Ishikawa (cell line): ENCODE data around the gene JMJD8.
A peak's percentile ranks its signal among the peaks of the same experiment; 100 is the strongest.

Experiments
- CEBPB ChIP-seq: IDR thresholded peaks from 2 replicates; pipeline ENCODE4 v1.6.1; 2012
- CREB1 ChIP-seq: IDR thresholded peaks from 2 replicates; pipeline ENCODE4 v1.6.1; 2012; ENCODE audit warnings: low read depth
- EGR1 ChIP-seq: IDR thresholded peaks from 2 replicates; pipeline ENCODE4 v1.6.1; 2012
- EP300 ChIP-seq: IDR thresholded peaks from 2 replicates; pipeline ENCODE4 v1.6.1; 2012; ENCODE audit warnings: borderline replicate concordance
- FOXM1 ChIP-seq: IDR thresholded peaks from 2 replicates; pipeline ENCODE4 v1.6.1; 2012; ENCODE audit warnings: low read depth, borderline replicate concordance
- NFIC ChIP-seq: IDR thresholded peaks from 2 replicates; pipeline ENCODE4 v1.6.1; 2012
- RAD21 ChIP-seq: IDR thresholded peaks from 2 replicates; pipeline ENCODE4 v1.6.1; 2012; ENCODE audit warnings: low read depth
- TAF1 ChIP-seq: IDR thresholded peaks from 2 replicates; pipeline ENCODE4 v1.6.1; 2012; ENCODE audit warnings: low read depth, mild to moderate bottlenecking
- TCF12 ChIP-seq: IDR thresholded peaks from 2 replicates; pipeline ENCODE4 v1.6.1; 2012; ENCODE audit warnings: low read depth
- TEAD4 ChIP-seq: IDR thresholded peaks from 2 replicates; pipeline ENCODE4 v1.6.1; 2012
- YY1 ChIP-seq: IDR thresholded peaks from 2 replicates; pipeline ENCODE4 v1.6.1; 2012; ENCODE audit warnings: low read depth
- ZBTB7A ChIP-seq: IDR thresholded peaks from 2 replicates; pipeline ENCODE4 v1.6.1; 2012; ENCODE audit warnings: low read depth
- TF ChIP-seq, protein P1 (sequence below): IDR thresholded peaks from 2 replicates; pipeline ENCODE4 v1.6.1; 2012
- TF ChIP-seq, protein P2 (sequence below): IDR thresholded peaks from 2 replicates; pipeline ENCODE4 v1.6.1; 2012
- TF ChIP-seq, protein P3 (sequence below): IDR thresholded peaks from 2 replicates; pipeline ENCODE4 v1.6.1; 2012; ENCODE audit warnings: low read depth, mild to moderate bottlenecking

JMJD8 gene

DNA sequence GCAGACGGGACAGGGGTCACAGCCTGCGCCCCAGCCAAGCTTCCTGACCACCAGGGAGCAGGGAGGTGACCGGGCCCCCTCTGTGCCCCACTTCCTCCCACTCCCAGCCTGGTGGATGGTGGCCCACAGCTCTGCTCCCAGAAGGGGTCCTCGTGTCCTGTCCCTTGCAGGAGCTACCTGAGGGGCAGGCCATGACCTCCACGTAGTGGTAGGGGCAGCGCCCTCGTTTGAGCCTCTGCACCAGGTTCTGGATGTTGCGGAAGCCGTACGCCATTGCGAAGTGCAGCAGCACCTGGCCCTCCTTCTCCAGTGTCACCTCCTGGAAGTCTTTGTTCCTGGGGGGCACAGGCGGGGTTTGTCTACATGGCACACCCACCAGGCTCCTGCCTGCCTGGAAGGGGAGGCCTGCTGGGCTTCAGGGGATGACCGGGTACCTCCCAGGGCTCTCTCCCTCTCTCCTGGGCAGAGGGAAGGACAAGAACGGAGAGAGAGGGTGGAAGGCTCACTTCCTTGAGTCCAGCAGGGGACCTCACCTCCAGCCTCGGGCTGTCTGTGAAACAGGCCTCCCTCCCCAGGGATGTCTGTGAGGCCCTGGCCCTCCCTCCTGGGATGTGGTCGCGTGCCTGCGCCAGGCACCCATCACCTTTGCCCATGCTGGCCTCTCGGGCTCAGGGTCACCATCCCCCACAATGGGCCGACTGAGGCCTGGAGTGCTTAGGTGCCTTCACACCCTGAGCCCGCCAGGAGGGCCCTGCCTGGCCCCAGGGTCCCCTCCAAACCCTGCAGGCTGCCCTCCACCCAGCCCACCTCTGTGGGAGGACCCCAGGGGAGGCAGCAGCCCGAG is 46.8 kb upstream of the JMJD8 start:
- no peak for TF ChIP-seq NFIC
- no peak for TF ChIP-seq TEAD4
- TF ChIP-seq YY1: no peak
- TF ChIP-seq CEBPB: no peak
- TF ChIP-seq EGR1: no peak
- no peak for TF ChIP-seq ZBTB7A
- TF ChIP-seq TAF1: no peak
- TF ChIP-seq TCF12: no peak
- TF ChIP-seq RAD21: no peak
- TF ChIP-seq CREB1: no peak
- TF ChIP-seq EP300: no peak
- TF ChIP-seq, protein P1, sequence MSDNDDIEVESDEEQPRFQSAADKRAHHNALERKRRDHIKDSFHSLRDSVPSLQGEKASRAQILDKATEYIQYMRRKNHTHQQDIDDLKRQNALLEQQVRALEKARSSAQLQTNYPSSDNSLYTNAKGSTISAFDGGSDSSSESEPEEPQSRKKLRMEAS: no peak
- TF ChIP-seq, protein P2, sequence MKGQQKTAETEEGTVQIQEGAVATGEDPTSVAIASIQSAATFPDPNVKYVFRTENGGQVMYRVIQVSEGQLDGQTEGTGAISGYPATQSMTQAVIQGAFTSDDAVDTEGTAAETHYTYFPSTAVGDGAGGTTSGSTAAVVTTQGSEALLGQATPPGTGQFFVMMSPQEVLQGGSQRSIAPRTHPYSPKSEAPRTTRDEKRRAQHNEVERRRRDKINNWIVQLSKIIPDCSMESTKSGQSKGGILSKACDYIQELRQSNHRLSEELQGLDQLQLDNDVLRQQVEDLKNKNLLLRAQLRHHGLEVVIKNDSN: no peak
- TF ChIP-seq FOXM1: no peak
- TF ChIP-seq, protein P3, sequence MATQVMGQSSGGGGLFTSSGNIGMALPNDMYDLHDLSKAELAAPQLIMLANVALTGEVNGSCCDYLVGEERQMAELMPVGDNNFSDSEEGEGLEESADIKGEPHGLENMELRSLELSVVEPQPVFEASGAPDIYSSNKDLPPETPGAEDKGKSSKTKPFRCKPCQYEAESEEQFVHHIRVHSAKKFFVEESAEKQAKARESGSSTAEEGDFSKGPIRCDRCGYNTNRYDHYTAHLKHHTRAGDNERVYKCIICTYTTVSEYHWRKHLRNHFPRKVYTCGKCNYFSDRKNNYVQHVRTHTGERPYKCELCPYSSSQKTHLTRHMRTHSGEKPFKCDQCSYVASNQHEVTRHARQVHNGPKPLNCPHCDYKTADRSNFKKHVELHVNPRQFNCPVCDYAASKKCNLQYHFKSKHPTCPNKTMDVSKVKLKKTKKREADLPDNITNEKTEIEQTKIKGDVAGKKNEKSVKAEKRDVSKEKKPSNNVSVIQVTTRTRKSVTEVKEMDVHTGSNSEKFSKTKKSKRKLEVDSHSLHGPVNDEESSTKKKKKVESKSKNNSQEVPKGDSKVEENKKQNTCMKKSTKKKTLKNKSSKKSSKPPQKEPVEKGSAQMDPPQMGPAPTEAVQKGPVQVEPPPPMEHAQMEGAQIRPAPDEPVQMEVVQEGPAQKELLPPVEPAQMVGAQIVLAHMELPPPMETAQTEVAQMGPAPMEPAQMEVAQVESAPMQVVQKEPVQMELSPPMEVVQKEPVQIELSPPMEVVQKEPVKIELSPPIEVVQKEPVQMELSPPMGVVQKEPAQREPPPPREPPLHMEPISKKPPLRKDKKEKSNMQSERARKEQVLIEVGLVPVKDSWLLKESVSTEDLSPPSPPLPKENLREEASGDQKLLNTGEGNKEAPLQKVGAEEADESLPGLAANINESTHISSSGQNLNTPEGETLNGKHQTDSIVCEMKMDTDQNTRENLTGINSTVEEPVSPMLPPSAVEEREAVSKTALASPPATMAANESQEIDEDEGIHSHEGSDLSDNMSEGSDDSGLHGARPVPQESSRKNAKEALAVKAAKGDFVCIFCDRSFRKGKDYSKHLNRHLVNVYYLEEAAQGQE: no peak

DNA sequence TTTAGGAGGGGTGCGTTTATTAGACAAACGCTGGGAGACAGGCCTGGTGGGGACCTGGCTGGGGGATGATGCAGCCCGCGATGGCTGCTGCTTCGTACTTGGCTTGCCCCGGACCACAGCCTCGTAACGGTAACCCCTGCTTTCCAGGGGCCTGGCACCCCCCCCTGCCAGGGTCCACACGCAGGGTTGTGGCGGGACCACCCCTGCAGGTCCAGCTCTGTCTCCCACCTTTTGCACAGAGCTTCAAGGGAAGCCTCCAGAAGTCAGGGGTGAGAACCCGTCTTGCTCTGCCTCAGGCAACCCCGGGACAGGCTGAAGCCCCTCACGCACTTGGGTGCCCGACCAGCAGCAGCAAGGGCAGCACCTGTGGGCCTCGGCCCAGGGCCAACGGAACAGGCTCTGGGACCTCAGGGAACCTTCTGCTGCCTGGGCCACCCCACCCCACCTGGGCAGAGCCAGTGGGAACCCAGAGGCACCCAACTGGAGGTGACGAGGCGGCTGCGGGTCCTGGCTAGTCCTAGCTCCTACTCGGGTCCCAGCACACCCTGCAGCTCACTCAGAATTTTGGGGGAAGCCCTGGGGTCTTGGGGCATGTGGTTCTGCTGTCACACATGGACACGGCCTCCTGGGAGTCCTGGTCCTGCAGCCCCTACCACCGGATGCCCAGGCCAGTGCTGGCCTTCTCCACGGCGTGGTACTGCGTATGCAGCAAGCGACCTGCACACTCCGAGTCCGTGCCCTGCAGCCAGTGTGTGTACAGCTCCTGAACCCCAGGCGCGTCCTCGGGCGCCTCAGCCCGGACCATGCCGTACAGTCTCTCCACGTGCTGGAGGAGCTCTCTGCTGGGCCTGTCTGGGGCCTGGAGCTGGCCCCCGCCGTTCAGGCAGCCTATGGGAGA is 45.9 kb upstream of the JMJD8 start:
- TF ChIP-seq, protein P3: no peak
- TF ChIP-seq TCF12: no peak
- TF ChIP-seq EP300: no peak
- TF ChIP-seq NFIC: no peak
- no peak for TF ChIP-seq FOXM1
- TF ChIP-seq RAD21: no peak
- TF ChIP-seq ZBTB7A: no peak
- no peak for TF ChIP-seq TEAD4
- no peak for TF ChIP-seq CREB1
- TF ChIP-seq CEBPB: no peak
- TF ChIP-seq, protein P1: no peak
- no peak for TF ChIP-seq YY1
- TF ChIP-seq EGR1: no peak
- TF ChIP-seq TAF1: no peak
- TF ChIP-seq, protein P2: no peak

DNA sequence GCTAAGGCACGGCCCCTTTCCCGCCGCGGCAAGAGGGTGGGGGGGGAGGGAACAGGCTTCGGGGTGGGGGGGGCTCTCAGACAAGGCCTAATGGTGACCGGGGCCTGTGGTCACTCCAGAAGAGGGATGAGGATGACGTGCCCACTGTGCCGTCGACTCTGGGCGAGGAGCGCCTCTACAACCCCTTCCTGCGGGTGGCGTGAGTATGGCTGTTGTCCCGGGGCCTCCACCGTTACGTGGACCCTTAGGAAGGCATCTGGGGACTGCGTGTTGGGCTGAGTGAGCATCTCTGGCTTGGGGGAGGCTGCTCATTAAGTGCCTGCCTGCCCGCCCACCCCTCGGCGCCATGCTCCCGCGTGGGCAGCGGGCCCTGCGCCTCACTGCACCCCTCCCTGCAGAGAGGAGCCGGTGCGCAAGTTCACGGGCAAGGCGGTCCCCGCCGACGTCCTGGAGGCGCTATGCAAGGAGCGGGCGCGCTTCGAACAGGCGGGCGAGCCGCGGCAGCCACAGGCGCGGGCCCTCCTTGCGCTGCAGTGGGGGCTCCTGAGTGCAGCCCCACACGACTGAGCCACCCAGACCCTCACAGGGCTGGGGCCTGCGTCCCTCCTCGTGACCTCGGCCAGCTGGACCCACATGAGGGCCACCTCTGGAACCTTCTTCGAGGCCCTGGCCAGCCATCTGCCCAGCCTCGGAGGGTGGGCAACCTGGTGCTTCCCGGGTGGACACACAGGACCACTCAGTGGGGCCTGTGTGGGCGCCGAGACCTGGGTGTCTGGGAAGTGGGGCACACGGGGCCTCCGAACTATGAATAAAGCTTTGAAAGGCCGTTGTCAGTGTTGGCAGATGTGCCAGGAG is 45.0 kb upstream of the JMJD8 start:
- TF ChIP-seq ZBTB7A: no peak
- TF ChIP-seq CREB1: no peak
- TF ChIP-seq FOXM1: no peak
- TF ChIP-seq CEBPB: no peak
- TF ChIP-seq YY1: no peak

DNA sequence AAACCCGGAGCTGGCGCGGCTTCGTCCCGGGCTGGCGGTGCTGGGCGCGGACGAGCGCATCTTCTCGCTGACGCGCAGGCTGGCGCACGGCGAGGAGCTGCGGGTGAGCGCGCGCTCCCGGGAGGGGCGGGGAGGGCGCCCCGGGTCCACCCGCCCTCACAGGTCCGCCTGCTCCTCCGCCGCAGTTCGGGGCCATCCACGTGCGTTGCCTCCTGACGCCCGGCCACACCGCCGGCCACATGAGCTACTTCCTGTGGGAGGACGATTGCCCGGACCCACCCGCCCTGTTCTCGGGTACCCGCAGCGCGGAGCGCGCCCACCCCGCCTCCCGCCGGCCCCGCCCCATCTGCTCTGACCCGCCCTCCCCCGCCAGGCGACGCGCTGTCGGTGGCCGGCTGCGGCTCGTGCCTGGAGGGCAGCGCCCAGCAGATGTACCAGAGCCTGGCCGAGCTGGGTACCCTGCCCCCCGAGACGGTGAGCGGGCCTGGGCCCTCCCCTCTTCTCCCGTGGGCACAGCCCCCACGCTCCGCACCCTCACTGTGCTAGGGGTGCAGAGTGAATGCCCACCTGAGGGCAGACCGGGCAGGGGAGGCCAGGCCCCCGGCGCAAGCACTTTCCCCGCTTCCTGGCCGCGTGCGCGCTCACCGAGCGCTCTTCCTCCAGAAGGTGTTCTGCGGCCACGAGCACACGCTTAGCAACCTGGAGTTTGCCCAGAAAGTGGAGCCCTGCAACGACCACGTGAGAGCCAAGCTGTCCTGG is 44.2 kb upstream of the JMJD8 start:
- TF ChIP-seq YY1 (no peak), RAD21 (no peak), TEAD4 (peak; percentile 12; the same call in 1 of the 2 replicates), EP300 (no peak), CEBPB (no peak), TAF1 (no peak), NFIC (peak; percentile 20; the same call in 1 of the 2 replicates), ZBTB7A (no peak), CREB1 (no peak), FOXM1 (no peak), EGR1 (no peak), TCF12 (peak; percentile 59; the same call in 1 of the 2 replicates)
- TF ChIP-seq, protein P3: no peak
- TF ChIP-seq, protein P2: peak; percentile 59
- TF ChIP-seq, protein P1: peak; percentile 96
